SK-N-SH treated with all-trans-retinoic acid at 6 μM for 48 hours (cell line): Measurements from ENCODE around the gene UGT1A6.

Experiments
- ATAC-seq: fragments of 200-7000 bp; cut with Tn5 transposase; 3 replicates; pipeline ENCODE4 v1.9.1; 2020; ENCODE audit warnings: mild to moderate bottlenecking, moderate library complexity
- ARNTL ChIP-seq: fragments of 450-650 bp; formaldehyde crosslinking; IDR thresholded peaks from 2 replicates; pipeline ENCODE4 v1.5.0; 2020; ENCODE audit warnings: low read depth, mild to moderate bottlenecking, moderate library complexity, borderline replicate concordance
- BACH2 ChIP-seq: fragments of 250-450 bp; sonication (Bioruptor Pico); IDR thresholded peaks from 2 replicates; pipeline ENCODE4 v1.9.0; 2021; ENCODE audit warnings: mild to moderate bottlenecking, borderline replicate concordance
- CREB5 ChIP-seq: fragments of 250-450 bp; sonication (Bioruptor Pico); IDR thresholded peaks from 2 replicates; pipeline ENCODE4 v1.5.1; 2020; ENCODE audit warnings: low read depth, mild to moderate bottlenecking, moderate library complexity
- CSDC2 ChIP-seq: fragments of 250-450 bp; sonication (Bioruptor Pico); IDR thresholded peaks from 2 replicates; pipeline ENCODE4 v1.5.0; 2020; ENCODE audit warnings: mild to moderate bottlenecking, moderate library complexity
- CSRNP3 ChIP-seq: fragments of 250-450 bp; sonication (Bioruptor Pico); IDR thresholded peaks from 2 replicates; pipeline ENCODE4 v1.5.1; 2021; ENCODE audit warnings: mild to moderate bottlenecking, moderate library complexity
- ESRRG ChIP-seq: fragments of 250-450 bp; sonication (Bioruptor Pico); IDR thresholded peaks from 2 replicates; pipeline ENCODE4 v1.6.1; 2021; ENCODE audit warnings: mild to moderate bottlenecking
- ISL1 ChIP-seq: fragments of 250-450 bp; sonication (Bioruptor Pico); IDR thresholded peaks from 2 replicates; pipeline ENCODE4 v2.1.2; 2022; ENCODE audit warnings: mild to moderate bottlenecking, moderate library complexity
- PATZ1 ChIP-seq: fragments of 250-450 bp; sonication (Bioruptor Pico); IDR thresholded peaks from 2 replicates; pipeline ENCODE4 v1.8.0; 2020; ENCODE audit warnings: mild to moderate bottlenecking, moderate library complexity, borderline replicate concordance
- POU6F1 ChIP-seq: fragments of 250-450 bp; sonication (Bioruptor Pico); IDR thresholded peaks from 2 replicates; pipeline ENCODE4 v1.8.0; 2021; ENCODE audit warnings: low read depth, mild to moderate bottlenecking, moderate library complexity, borderline replicate concordance
- RARB ChIP-seq: fragments of 250-450 bp; sonication (Bioruptor Pico); IDR thresholded peaks from 2 replicates; pipeline ENCODE4 v1.8.0; 2021; ENCODE audit warnings: mild to moderate bottlenecking, moderate library complexity
- SNAI2 ChIP-seq: fragments of 250-450 bp; sonication (Bioruptor Pico); IDR thresholded peaks from 2 replicates; pipeline ENCODE4 v1.5.0; 2020; ENCODE audit warnings: mild to moderate bottlenecking, moderate library complexity
- TCF4 ChIP-seq: fragments of 250-450 bp; sonication (Bioruptor Pico); IDR thresholded peaks from 2 replicates; pipeline ENCODE4 v1.8.0; 2021; ENCODE audit warnings: mild to moderate bottlenecking, moderate library complexity, borderline replicate concordance
- TOX ChIP-seq: fragments of 250-450 bp; sonication (Bioruptor Pico); IDR thresholded peaks from 2 replicates; pipeline ENCODE4 v1.8.0; 2021; ENCODE audit warnings: mild to moderate bottlenecking, moderate library complexity, borderline replicate concordance
- TSHZ2 ChIP-seq: fragments of 250-450 bp; sonication (Bioruptor Pico); IDR thresholded peaks from 2 replicates; pipeline ENCODE4 v1.5.0; 2020; ENCODE audit warnings: mild to moderate bottlenecking, moderate library complexity
- ZC3H10 ChIP-seq: fragments of 250-450 bp; sonication (Bioruptor Pico); IDR thresholded peaks from 2 replicates; pipeline ENCODE4 v1.5.1; 2021; ENCODE audit warnings: mild to moderate bottlenecking, moderate library complexity
- ZFP3 ChIP-seq: fragments of 250-450 bp; sonication (Bioruptor Pico); IDR thresholded peaks from 2 replicates; pipeline ENCODE4 v1.5.0; 2020; ENCODE audit warnings: mild to moderate bottlenecking, moderate library complexity
- ZFP30 ChIP-seq: fragments of 450-650 bp; formaldehyde crosslinking; IDR thresholded peaks from 2 replicates; pipeline ENCODE4 v1.5.0; 2022; ENCODE audit warnings: mild to moderate bottlenecking, moderate library complexity
- ZNF565 ChIP-seq: fragments of 450-650 bp; formaldehyde crosslinking; conservative IDR thresholded peaks from 2 replicates; pipeline ENCODE4 v1.5.0; 2020; ENCODE audit warnings: low read depth, mild to moderate bottlenecking, moderate library complexity
- ZNF70 ChIP-seq: fragments of 450-650 bp; formaldehyde crosslinking; IDR thresholded peaks from 2 replicates; pipeline ENCODE4 v1.5.0; 2020; ENCODE audit warnings: mild to moderate bottlenecking, moderate library complexity
- ZNF8 ChIP-seq: fragments of 450-650 bp; formaldehyde crosslinking; IDR thresholded peaks from 2 replicates; pipeline ENCODE4 v1.5.0; 2020; ENCODE audit warnings: mild to moderate bottlenecking, moderate library complexity

Gene UGT1A6

DNA sequence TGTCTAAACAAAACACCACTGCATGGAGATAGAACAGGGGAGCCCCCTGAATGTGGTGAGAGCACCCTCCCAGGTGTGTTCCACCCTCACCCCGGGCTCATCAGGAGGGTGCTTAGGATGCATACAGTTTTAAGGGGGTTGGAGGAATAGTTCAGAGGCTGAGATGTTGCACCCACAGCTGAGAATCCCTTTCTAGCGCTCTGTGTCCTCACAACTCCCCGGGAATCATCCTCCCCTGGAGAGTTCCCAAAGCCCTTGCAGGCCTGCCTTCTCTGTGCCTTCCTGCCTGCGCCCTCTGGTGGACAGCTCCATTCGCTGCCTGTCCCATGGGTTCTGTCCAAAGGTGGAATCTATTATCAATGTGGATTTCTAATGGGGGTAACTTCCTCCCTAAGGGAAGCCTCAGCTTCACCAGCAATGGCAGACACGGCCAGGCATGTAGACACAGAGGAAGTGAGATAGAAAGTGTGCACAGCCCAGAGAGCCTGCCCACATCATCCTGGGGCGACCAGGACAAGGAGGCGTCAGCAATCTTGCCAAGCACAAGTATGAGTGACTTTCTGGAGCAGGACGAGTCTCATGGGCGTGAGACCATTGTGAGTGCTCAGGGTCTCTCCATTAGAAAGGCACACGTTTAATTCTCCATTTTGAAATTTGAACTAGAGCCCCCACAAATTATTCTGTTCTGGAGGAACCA lies 18.8 kb downstream of the UGT1A6 start:
- TF ChIP-seq ISL1, result no peak
- TF ChIP-seq SNAI2, result no peak
- no peak for TF ChIP-seq BACH2 (CRISPR knock-in tag)
- TF ChIP-seq PATZ1, result no peak
- no peak for TF ChIP-seq ZNF70 (CRISPR knock-in tag)
- TF ChIP-seq TCF4 (CRISPR knock-in tag), result no peak
- TF ChIP-seq RARB (CRISPR knock-in tag), result no peak
- TF ChIP-seq CSDC2 (CRISPR knock-in tag), result no peak
- TF ChIP-seq TSHZ2 (CRISPR knock-in tag), result no peak
- TF ChIP-seq, all 23 proteins: peak for 0
- peak; percentile 99 for ATAC-seq

- no peak for TF ChIP-seq TCF4 (CRISPR knock-in tag)
- TF ChIP-seq ZNF8 (CRISPR knock-in tag), result no peak
- no peak for TF ChIP-seq ZC3H10
- TF ChIP-seq ESRRG (CRISPR knock-in tag), result no peak
- no peak for TF ChIP-seq TOX (CRISPR knock-in tag)
- TF ChIP-seq ISL1, result no peak
- TF ChIP-seq SNAI2, result no peak
- no peak for TF ChIP-seq ZFP30 (CRISPR knock-in tag)
- TF ChIP-seq ZFP3 (CRISPR knock-in tag), result no peak
- no peak for TF ChIP-seq CSDC2 (CRISPR knock-in tag)
- no peak for TF ChIP-seq CSRNP3 (CRISPR knock-in tag)
- TF ChIP-seq POU6F1 (CRISPR knock-in tag), result no peak
- no peak for TF ChIP-seq CREB5
- no peak for TF ChIP-seq ARNTL
- TF ChIP-seq ZNF565 (CRISPR knock-in tag), result no peak
- no peak for TF ChIP-seq TSHZ2 (CRISPR knock-in tag)
- TF ChIP-seq RARB (CRISPR knock-in tag), result no peak
- ATAC-seq, result no peak
Measured at GRCh38 chr2:233712611-233713261, 20.0 kb downstream of the UGT1A6 start, which contains the start of gene UGT1A5. TSS of gene UGT1A5 (plus strand) at chr2:233712907. CDS start at chr2:233712992, 85 bp downstream.
